ENCODE data around the gene MED6.

Gene MED6, protein sequence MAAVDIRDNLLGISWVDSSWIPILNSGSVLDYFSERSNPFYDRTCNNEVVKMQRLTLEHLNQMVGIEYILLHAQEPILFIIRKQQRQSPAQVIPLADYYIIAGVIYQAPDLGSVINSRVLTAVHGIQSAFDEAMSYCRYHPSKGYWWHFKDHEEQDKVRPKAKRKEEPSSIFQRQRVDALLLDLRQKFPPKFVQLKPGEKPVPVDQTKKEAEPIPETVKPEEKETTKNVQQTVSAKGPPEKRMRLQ

DNA sequence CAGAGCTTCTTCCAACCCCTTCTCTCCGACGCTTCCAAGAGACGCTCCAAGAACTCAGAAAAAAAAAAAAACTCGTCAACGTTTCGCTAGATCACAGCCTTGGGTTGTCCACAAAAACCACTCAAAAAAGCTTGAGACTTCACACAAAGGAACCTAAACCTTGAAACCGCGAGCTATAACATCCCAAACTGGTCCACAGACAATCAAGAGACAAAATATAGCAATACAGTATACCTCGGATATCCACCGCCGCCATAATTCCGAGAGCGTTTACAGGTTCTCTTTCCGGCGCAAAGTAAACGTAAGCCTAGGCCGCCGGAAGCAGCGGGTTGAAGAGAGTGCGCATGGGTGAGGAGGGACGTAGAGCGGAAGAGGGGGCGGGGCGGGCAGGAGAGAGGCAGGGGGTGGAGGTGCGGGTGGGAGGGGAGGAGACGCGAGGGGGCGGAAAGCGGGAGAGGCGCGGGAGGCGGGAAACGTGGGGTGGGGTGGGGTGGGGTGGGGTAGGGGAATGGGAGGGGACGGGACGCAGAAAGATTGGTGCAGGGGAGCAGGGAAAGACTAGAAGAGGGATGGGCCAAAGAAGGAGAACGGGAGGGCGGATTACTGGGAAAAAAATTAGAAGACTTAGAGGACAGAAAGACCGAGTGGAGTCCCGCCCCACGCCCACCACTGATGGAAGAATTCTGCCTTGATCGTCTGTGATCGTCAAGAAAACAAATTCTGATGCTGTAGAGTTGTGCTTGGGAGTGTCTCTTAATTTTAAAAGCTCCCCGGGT lies at the start of gene MED6:
Gene MED6, minus strand, starts transcription at position 274 of the 776 bp plus-strand sequence. Its CDS starts 18 bp downstream, at position 256.
- DNase-seq: peak; percentile 95 to 96

DNA sequence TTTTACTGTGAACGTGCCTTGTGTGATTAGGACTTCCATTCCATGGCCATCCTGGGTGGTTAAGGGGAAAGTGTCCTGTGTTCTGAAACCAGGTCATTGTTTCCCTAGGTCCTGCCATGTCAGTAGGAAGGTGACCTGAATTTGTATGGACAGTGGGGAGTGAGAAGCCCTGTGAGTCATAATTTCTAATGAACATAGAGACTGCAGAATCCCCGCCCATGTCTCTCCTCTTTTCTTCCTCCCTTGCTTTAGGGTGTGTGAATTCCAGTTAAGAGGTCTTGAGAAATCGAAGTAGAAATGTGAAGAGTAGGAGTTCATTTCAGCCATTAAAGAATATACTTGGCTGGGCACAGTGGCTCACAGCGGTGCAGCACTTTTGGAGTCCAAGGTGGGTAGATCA lies 49.3 kb upstream of the MED6 start:
- no peak for DNase-seq

DNA sequence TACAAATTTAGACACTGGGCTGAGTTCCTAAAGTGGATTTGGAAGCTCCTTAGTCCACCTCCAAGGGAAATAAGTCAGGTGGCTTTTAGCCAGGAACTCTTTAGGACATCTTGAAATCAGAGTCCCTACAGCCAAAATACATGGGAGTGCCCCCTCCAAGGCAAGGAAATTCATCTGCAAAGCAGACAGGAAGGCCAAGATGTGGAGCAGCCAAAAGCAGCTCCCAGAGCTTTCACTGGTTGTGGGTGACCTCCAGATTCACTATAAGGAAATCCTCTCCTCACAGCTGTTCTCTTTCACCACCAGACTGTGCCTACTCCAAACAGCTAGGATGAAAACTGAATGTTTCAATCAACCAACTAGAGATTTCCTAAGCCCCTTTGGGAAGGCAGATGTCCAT lies 47.9 kb upstream of the MED6 start:
- DNase-seq: no peak

DNA sequence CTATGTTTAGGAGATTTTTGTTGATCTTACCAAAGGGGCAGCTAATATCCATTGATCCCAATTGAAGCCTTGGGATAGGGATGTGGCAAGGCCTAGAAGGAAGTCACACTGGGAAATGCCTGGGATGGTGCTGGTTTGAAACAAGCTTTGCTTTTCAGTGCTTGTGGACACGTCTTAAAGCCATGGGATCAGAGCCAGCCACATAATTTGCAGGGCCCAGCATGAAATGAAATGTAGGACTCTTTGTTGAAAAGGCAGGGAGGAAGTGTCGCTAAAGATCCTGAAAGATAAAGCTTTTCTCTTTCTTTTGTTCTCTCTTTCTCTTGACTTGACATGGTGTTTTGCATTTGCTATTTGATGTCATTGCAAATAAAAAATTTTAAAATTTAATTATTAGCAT lies 46.2 kb upstream of the MED6 start:
- no peak for DNase-seq

DNA sequence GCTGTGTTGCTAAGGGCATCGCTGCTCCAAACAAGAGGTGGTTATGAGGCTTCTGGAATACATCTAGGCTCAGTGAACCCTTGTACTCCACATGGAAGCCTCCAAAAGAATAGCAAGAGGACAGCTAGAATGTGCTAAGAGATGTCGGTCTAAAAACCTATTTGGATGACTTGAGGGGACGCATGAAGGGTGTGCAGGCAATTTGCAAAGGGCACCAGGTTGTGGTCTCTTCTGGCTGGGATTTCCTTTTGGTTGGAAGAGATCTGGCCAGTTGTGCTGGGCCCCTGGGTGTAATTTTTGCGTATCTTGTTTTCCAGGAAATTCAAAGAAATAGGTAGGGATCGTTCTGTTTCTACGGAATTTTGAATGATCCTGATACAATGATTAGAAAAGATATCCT lies 45.4 kb upstream of the MED6 start:
- no peak for DNase-seq

DNA sequence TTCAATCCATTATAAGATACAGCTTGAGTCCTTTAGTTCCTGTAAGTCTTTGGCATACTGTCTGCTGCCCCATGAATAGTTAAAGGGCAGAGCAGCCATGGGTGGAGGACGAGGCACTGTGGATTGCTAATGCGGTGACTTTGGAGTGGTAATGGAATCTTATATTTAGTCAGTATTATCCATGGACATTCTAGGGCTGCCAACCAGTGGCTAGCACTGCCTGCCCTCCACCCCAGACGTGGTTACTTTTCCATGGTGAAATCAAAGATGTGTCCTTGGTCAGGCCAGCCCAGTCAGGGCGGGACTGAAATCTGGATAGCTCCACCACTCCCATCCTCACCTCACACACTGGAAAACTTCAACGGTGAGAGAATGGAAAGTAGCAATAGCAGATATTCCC lies 43.5 kb upstream of the MED6 start:
- DNase-seq: no peak

DNA sequence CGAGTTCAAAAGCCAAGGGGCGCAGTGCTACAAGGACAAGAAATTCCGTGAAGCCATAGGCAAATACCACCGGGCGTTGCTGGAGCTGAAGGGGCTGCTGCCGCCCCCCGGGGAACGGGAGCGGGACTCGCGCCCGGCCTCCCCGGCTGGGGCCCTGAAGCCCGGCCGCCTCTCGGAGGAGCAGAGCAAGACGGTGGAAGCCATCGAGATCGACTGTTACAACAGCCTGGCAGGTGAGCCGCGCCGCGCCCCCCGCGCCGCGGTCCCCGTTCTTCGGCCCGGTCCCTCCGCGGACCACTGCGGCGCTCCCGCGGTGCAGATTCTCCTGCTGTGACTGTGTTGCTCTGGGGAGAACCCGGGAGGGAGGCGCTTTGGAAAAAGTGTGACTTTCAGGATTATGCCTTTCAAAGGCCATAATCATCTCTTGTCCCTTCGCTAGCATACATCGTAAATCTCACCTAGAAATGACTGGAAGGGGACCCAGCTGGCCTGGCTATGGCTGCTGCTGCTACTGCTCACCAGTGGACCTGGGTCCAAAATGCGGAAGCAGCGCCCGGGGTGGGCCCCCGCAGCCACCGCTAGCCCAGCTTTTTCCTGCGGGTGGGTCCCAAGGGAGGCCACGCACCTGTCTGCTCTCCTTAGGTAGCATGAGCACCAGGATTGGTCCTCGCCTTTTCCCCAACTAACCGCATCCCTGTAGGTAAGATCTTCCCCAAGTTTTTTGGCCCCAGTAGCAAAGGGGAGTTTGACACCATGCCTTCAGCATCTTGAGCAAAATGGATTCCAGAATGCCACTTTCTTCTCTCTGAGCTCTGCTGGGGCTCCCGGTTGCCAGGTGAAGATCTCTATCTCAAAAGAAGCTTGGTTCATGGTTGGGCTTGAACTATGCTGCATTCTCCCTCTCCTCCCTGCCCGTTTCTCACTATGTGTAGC lies 42.1 kb upstream of the MED6 start:
- DNase-seq: no peak

DNA sequence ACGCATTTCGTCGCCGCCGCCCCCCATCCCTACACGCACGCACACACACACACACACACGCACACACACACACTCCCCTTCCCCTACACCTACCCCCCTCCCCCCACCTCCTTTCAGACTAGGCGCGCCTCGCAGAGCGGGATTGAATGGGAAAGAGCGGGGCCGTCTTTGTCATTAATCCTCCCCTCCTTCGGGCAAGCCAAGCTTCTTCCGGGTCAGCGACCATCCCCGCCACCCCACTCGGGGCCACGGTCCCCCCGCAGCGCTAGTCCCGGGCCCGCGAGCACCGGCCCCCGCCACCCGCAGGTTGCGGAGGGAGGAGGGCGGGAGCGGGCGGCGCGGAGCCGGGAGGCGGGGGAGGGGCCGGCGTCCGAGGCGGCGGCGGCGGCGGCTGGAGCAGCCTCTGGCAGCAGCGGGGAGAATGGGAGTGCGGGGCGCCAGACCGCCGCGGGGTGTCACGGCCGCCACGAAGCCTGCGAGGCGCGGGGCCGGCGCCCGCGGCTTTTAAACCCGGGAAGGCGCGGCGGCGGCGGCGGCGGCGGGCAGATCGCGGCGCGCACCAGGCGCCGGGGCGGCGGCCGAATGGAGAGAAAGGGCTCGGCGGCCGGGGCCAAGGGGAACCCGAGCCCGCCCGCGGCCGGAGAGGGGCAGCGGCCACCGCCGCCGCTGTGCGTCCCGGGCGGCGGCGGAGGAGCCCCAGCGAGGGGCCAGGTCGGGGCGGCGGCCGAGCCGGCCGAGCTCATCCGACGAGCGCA lies 41.3 kb upstream of the MED6 start, which contains the start of gene TTC9:
Gene TTC9, plus strand, starts transcription at position 369 of the 755 bp plus-strand sequence. Its CDS starts 214 bp downstream, at position 583.
- DNase-seq: no peak

DNA sequence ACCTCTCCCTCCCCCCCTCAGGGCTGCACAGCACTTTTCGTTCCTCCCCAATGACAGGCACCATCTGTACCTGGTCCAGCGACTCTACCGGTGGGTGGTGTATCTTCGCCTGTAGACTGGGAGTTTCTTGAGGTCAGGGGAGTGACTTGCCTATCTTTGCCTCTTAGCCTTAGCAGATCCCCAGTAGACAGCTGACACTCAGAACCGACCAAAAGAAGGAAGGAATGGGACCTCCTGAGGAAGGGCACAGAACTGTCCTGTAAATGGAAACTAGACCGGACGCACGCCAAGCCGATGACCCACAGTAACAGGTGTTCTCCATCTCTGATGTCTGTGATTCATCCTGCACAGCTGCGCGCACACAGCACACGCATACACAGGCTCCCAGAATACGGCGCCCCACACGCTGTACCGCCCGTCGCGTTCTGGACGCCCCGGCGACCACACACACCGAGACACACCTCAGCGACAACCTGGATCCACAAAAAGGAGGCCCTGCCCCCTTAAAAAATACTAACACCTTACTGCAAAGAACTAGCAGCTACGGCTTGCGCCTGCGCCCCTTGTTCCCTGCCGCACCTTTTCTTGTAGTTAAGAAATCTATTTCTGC lies 40.6 kb upstream of the MED6 start:
- DNase-seq: peak in 1 of 2 experiments; percentile 37

DNA sequence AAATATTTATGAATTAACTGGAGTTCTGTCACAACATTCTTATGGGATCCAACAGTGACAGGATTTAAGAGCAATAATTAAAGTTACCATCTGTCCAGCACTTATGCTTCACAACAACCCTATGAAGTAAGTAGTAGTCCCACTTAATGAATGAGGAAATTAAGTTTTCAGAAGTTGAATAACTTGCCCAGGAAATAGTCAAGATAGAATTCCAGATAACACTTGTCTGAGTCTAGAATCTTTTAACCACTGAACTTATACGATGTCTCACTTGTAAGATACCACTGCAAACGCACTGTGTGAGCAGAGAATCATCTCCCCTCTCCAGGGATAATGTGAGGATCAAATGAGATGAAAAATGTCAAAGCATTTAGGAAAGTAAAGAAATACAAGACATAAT lies 38.0 kb upstream of the MED6 start:
- no peak for DNase-seq

DNA sequence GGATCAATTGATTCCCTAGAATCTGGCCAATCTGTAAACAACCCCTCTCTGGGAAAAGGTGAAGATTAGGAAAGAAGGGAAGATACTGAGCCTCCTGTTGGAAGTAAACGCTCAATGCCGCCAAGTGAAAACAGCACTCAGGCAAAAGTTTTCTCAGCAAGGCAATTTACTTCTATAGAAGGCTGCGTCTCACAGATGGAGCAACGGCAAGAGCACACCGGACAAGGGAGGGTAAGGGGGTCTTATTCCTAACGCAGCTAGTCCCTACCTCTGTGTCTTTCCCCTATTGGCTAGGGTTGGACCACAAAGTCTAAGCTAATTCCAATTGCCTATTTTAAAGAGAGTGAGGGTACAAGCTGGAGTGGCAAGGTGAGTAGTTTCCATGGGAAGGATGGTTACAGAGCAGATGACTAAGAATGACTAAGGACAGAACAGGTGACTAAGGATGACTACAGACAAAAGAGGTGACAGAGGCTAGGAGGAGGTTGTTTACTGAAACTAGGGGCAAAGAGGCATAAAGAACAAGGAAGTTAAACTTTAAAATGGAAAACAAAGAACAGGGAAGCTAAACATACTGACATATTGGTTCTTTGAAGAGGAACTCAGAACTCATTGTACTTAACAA lies 35.6 kb upstream of the MED6 start:
- DNase-seq: no peak

DNA sequence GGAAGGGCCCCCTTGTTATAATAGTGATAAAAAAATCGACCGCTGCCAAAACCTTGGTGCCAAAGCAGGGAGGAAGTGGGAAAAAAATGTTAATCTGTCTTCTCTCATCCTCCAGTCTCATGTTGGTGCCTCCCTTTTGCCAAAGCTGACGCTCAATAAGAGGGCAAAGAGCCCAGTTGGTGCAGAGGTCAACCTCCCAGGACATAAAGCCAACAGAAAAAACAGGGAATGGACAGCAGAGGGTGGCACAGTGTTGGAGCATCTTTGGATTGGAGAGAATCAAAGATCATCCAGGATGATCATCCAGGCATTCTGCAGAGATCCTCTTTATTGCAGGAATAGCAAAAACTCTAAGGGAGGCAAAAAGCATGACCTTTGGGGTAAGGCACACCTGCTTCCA lies 31.5 kb upstream of the MED6 start:
- DNase-seq: no peak

DNA sequence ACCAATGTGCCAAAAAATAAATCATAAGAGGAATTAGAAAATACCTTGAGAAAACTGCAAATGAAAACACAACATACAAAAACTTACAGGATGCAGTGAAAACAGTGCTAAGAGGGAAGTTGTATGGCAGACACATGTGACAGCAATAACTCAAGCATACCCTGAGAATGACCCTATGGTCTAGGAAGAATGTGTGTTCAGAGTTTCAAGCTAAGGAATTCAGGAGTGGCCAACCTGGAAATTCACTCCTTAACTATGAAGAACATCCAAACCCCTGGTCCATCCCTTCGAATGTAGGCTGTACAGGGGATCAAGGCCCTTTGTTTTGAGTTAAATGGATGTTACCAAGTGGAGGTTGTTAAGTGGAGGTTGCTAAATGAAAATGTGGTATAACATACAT lies 24.5 kb upstream of the MED6 start:
- no peak for DNase-seq

DNA sequence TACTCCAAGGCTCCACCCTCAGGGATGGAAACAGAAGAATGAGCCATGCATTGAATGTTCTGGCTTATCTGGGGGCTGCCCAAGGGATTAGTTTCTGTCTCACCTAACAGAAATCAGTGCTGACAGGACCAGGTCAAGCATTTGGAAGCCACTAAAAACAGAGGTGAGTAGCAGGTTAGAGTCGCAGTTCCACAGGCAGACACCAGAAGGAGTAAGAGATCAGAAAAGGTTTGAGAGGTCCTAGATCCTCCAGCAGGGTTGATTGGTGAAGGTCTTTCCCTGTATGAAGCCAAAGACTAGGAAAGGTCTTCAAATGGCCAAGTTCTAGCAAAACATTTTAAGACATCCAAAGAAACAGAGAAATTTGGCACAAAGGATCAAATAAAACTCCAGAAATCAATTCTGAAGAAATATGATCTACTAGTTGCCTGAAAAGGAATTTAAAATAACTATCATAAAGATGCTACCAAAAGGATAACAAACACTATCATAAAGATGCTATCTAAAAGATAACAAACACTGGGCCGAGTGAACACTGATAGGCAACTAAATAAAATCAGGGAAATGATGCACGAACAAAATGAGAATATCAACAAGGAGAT lies 21.8 kb upstream of the MED6 start:
- DNase-seq: peak; percentile 52 to 78

DNA sequence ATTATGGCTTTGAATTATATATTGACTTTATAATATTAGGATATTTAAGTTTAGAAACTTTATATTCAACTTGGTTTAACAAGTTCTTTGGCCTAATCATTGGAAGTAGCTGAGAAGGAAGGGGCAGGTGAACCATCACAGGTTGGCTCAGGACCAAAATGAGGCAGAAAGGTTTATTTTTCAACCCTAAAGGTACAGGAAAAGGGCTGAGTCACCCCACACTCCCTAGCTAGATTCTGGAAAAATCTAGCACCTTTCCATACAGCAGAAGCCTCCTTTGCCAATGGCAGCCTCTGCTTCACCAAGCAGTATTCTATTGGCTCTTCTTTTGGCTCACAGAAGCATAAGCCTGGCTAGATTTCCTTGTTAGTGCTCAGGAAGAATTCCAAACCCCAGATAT lies 19.3 kb upstream of the MED6 start:
- DNase-seq: no peak

DNA sequence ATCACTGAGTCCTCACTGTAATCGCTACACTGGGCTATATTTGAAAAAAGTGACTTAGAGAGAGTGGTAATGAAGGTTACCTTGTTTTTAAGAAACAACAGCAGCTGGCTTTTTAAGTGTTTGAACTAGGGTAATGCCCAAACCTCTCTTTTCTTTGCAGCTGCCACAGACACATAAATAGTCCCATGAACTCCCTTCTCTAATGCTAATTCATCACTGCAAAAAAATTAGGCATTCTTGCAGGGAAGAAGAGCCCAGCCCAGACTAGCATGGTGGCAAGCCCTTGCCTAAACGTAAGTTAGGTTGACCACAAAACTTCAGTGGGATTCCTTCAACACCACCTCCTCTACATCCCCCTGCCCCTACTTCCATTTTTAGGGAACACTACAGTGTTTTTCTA lies 17.9 kb upstream of the MED6 start:
- no peak for DNase-seq

DNA sequence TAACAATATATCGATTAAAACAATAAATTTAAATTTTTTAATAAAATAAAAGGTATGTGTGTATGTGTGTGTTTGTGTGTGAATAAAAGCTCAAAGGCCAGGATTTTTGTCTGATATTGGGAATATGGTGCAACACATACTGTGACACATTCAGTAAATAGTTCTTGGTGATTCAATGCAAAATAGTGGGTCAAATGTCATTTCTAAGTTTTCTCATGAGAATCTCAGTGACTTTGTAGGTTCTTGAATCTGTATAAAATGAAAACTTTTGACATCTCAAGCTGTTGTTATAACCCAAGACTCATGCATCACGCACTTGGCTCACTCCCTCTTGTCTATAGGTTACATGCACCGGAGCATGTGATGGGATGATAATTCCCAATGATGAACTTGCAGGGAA lies 16.2 kb upstream of the MED6 start:
- no peak for DNase-seq

DNA sequence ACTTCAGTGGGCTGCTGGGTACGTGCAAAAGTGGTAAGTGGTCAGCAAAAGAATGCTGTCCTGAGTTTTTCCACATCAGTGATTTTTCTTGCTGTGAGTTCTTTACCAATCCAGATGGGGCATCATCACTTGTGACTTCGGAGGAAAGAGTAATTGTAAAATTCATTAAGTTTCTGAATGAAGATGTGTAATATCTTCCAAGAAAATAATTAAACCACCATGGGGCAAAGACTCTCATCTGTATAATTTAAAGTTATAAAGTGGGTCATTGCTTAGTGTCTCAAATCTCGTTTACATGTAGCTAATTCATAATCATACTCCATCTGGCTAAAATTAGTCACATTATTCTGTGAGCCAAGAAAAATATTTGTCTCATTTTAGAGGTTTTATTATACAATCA lies 10.8 kb upstream of the MED6 start:
- DNase-seq: no peak

DNA sequence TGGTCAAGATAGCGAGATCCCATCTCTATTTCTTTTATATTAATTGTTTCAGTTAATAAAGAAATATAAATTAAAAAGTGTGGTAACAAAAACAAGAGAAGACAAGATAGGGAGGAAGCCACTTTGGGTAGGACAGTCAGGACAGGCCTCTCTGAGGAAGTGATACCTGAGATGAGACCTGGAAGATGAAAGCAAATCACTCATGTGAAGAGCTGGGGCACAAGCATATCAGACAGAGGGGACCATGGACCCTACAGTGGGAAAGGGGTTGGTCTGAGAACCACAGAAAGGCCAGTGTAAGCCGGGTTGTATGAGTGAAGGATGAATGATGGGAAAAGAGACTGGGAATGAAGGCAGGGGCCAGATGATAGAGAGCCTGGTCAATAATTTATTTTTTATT lies 1.8 kb upstream of the MED6 start:
- DNase-seq: no peak

DNA sequence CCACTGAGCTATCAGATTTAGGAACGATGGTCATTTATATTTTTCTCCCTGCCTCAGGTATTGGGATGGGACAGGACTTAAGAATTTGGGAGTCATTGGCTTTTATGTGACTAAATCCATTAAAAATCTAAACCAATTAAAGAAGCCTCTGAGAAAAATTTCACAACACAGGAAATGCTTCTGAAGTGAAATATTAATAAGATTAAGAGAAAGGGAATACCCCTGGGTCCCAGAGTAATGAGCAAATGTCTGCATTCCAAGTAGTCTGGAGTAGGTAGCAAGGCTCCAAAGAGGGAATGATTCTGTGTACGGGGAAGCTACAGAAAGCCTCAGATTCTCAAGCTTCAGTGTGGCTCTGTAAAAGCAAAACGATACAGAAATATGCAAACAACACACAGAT lies 707 bp upstream of the MED6 start:
- DNase-seq: no peak

DNA sequence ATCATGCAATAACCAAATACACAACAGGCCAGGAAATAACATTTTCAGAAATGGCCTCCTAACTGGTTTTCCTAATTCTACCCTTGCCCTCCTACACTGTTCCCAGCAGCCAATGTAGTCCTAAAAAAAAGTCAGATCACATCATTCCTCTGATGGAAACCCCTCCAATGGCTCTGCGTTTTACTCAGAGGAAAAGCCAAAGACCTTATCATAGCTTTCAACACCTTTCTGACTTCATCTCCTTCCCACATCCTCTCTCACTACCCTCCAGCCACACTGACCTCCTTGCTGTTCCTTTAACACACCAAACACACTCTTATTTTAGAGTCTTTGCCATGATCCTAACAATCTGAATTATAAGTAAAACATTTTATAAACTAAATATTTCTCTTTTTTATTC lies 1.1 kb downstream of the MED6 start:
- DNase-seq: no peak

Measured in Kasumi-1 (cell line).